ENCODE measurements around the gene SLC45A2.

The SLC45A2 gene

DNA sequence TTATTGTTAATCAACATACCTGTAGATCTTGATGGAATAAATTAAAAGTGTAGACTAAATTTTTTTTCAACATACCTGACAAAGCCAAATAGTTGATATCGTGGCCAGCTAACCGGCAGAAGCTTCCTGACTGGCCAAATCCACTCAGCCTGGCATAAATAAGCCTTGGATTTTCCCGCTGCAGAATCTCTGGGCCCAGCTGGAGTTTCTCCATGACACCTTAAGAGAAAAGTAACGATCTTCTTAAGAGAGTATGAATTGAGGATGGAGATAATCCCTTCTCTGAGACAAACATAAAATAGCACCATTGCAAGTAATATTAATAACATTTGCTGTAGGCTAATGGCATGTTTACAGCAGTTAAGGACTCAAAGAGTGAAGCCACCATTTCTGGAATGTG, 21.2 kb upstream of the SLC45A2 start:
- DNase-seq = no peak

DNA sequence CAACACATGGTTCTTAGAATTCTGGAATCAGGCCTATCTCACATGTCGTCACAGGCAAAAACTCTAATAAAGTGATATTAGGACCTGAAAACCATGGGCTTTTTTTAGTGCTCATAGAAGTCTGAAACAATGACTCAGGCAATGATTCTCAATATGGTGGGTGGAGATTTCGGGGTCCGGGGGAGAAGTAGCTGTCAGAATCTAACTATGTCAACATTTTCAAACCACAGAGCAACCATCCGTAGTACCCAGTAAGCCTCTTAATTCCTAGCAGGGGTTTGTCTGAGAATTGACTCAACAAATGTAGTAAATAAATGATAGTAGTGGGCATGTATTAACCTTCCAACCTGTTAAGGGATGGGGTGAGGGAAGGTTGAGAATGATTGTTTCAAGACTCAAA, 20.7 kb upstream of the SLC45A2 start:
- DNase-seq = no peak

DNA sequence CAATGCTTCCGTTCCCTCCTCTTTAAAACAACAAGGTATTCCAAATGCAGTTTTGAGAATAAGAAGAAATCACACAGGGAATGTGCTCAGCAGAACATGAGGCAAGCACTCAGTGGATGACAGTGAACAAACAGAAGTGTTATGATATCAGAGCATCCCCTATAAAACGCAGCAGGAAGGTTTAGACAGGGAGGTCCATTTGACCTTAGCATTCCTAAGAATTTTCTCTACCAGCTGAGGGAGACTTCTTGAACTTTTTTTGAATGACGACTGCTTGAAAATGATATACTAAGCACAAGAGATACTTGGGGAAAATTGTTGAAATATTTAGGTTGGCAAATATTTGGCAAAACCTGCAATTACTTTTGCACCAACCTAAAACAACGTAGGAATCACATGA, 19.4 kb upstream of the SLC45A2 start:
- DNase-seq = no peak

DNA sequence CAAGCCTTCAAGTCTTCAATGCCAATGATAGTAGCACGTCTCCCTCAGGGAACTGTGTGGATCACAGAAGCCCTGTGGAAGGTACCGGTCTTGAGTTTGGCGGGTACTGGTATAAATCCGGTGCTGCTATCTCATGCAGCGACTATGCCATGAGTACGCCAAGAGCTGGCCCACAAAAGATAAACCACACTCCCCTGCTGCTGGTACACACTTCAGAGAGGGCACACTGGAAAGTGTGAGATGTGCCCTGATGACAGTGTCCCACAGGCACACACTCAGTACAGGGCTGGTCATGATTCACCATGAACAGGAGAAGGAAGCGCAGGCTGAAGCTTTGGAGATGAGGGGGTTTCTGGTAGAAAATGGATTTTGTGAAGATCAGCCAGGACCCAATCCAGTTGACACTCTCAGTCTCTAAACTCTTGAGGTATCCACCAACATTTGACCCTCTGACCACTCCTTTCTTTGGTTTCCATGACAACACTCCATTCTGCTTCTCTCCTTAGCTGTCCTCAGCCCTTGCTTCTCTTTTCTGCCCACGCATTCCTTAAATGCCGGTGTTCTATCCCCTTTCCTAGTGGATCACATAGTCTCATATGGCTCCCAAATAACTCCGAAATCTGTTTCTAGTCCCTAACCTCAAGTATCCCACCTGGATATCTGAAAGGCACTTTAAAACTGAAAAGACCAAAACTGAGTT, 18.3 kb upstream of the SLC45A2 start:
- no peak for DNase-seq

DNA sequence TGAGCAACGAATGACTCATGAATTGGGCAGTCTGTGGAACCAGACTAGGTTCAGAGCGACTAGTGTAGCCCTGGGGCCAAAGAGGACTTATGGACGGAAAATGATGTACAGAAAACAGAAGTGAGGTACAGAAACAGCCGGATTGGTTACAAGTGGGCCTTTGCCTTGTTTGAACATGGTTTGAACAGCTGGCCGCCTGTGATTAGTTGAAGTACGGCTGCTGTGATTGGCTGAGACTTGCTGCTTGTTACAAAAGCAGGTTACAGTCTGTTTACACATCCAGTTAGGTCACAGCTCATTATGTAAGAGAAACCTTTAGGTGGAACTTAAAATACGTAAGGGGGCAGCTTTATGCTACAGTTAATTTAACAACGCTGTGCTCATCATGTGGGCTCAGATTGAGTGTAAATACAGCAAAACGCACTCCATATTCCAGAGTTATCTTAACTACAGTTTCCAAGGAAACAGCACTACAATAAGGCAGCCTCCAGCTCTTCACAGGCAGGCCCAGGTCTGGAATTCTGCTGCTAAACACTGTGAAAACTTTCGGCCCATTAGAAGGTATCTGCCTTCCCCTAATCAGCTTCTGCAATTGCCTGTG, 16.8 kb upstream of the SLC45A2 start:
- peak; percentile 86 for DNase-seq

DNA sequence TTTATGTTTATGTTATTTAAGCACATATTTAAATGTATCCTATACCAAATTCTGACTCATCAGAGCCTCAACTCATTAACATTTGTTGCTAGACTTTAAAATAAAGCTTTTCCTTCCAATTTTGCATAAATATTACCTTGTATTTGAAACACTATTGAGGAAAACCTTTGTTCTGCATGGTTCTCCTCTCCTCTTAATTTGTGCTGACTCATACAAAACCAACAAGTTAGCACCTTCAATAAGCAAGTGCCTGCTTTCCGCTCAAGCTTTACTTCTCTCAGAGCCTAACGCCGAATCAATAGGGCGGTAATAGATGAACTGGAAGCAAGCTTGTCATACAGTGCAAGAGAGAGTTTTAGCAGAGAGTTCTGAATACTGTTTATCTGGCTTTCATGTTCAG, 15.5 kb upstream of the SLC45A2 start:
- DNase-seq = no peak

DNA sequence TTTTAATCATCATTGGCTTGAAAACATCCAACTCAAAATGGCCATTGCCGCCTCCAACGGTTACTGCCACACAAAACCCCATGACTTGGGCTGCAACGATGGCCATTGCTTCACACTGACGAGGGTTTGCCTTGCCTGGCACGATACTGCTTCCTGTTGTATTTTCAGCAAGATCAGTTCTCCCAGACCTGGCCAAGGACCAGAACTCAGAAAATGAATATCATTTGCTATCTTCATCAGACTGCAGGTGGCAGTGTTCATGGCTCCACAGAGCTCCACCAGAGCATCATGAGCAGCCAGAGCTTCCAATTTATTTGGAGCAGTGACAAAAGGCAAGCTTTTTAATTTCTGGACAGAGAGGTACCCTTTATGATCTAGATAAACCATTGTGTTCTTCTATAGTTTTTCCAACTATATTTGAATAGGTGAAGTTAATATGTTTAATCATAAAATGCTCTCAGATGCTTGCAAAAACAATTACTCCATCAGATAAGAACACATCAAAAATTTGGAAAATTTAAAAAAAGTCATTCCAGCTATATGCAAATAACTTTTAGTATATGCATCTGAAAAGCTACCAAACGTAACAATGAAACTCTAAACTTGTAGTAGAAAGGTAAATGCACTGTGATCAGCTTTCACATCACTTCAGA, 13.0 kb upstream of the SLC45A2 start:
- DNase-seq = peak; percentile 57

DNA sequence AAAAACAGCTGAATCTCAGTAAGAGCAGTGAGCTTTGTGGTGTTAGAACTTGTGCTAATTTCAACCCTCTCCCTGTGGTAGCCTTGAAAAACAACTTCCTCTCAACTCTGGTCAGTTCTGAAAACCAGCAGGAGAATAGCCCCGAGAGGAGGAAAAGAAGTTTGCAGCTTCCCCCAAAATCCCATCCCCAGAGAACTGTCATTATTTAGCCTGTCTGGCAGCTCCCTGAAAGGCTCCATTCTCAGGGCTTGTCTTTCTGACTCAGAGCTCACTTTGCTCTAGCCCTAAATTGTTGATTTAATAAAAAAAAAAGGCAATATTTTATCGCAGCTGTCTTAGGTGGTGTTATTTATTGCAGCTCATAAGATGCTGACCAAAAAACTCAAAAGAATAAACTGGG, 11.4 kb upstream of the SLC45A2 start:
- no peak for DNase-seq

DNA sequence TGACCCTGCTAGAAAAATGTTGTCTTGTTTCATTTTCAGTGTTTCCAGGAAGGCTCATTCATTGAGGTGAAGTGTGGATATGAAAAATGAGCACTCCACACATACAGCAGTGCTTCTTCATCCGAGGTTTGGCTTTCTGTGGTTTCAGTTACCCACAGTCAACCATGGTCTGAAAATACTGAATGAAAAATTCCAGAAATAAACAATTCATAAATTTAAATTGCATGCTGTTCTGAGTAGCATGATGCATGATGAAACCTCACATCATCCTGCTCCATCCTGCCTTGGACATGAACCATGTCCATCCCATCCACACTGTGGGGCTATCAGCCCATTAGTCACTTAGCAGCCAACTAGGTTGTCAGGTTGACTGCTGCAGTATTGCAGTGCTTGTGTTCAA, 10.4 kb upstream of the SLC45A2 start:
- DNase-seq = no peak

DNA sequence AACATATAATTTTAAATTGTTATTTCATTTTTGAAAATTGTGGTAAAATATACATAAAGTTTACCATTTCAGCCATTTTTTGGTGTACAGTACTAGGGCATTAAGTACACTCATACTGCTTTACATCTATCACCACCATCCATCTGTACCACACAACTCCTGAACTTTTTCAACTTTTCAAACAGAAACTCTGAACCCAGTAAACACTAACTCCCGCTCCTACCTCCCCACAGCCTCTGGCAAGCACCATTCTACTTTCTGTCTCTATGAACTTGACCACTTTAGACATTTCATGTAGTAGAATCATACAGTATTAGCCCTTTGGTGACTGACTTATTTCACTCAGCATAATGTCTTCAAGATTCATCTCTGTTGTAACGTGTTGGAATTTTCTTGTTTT, 8.4 kb upstream of the SLC45A2 start:
- no peak for DNase-seq

DNA sequence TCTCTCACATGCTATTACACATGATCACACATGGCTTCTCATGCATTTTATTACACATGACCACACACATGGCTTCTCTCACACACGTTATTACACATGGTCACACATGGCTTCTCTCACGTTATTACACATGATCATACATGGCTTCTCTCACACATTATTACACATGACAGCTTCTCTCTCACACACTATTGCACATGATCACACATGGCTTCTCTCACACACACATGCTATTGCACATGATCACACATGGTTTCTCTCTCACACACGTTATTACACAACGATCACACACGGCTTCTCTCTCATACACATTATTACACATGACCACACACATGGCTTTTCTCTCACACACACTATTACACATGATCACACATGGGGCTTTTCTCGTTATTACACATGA, 954 bp upstream of the SLC45A2 start:
- DNase-seq = no peak

DNA sequence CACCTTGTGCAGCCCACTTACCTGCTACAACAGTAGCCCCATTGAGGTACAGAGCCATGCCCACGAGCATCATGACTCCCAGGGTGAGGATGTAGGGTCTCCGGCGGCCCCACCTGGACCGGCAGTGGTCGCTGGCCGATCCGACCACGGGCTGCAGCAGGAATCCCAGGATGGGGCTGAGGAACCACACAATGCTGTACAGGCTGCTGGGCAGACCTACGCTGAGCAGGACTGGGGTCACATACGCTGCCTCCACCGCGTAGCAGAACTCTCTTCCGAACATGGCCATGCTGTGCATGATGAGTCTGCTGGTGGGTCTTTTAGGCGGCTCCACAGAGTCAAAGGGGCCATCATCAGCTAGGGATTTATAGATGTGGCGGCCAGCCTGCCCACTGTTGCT, 315 bp downstream of the SLC45A2 start:
- no peak for DNase-seq

DNA sequence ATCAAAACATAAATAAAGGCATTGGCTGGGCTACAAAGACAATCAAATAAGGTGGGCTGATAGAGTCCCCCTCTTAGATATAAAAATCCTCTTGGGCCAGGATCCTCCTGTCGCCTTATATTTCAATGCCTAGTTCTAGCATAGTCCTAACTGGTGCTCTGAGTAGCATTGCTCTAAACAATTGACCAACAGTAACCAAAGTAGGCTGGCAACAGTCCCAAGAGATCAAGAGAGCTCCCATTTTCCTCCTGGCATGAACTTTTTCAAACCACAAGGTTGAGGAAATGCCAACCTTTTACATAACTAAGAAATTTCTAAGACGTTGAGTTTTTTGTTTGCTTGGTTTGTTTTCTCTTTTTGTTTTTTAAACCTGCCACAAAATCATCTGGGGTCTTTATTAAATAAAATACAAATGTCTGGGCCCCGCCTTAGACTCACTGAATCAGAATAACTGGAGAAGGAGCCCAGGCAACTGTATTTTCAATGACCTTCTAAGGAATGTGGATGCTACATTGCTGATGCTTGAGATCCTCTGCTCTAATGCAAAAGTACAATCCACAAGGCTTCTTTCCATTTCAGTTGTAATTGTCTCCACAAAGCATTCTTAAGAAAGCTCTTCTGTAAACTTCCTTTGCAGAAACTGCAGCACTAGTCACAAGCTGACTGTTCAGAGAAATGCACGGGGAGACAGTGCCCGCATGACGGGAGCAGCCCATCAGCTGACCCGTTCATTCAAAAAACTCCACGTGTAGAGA, 2.9 kb downstream of the SLC45A2 start:
- DNase-seq = no peak

DNA sequence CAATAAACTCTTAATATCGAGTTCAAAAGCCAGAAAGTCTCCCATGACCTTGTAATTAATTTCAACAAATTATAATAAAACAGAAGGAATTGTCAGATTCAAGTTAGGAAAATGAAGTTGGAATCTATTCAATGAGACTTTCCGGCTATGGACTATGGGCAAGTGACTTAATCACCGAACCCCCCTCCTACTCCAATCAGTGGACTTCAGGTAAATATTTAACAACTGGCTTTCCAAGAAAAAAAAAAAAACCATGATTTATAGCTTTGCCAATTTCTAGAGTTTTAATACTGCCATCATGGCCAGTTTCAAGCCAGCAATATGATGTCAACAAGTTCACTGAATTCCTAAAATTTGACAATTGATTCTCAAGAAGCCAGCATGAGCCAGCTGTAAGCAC, 4.5 kb downstream of the SLC45A2 start:
- no peak for DNase-seq

DNA sequence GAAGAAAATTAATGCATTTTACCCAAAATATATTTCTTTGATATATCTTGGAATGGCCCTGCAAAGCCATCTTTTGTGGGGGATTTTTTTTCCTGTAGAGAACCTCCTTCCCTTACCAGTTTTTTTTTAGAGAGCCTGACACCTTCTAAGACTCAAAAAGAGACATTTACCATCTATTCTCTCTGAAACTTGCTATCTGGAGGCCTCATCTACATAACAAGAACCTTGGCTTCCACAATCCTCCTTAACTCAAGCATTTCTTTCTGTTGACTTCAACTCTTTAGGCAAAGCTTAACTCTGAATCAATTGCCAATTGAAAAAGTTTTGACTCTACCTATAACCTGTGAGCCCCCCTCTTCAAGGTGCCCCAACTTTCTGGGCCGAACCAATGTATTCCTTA, 6.2 kb downstream of the SLC45A2 start:
- DNase-seq = no peak

DNA sequence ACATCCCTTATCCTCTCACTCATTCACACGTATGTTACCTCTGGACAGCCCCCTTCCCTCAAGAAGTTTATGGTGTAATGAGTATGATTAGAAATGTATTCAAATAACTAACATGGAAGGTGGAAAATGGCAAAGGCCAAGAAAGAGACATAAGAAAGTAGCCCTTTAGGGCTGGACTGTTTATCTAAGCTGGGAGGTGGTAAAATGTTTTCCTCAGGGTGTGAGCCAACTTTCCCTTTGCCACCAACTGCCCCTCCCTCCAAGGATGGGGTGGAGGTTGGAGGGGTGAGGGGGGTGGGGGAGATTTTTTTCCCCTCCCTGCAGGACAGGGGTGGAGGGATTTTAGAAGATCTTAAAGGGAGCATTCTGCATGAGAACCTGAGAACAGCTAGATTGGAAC, 8.2 kb downstream of the SLC45A2 start:
- DNase-seq = no peak

DNA sequence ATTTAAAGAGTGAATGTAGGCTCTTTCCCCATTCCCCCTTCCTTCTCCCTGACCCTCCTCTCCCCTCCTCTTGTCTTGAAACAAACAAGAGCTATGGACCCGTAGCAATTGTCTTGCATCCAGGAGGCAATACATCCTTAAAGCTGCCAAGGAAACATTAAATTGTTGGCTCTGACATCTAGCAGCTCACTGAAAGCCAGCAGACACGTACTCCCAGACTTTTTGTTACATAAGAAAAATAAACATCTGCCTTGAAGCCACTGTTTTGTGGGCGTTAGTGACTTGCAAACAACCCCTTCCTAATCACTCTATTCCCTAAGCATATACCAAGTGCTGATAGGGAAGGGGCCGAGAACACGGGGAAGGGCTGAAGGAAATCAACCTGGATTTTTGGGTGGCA, 8.6 kb downstream of the SLC45A2 start:
- DNase-seq = no peak

DNA sequence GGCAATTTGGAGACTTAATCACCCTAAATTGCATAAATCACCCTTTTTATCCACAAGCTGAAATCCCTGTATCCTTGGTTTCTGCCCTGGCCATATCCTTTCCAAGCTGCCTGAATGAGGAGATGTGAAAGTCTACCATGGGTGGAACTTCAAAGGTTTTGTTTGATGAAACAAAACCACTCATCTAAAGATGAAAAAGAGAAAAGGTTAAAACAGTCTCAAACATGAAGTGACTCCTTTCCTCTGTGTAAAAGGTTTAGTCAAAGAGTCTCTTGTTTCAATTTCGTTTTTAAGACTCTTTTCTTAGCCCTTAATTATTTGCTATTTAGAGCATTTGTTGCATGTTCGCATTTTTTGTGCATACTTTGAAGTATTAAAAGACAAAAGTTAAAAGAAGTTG, 11.2 kb downstream of the SLC45A2 start:
- DNase-seq = no peak

DNA sequence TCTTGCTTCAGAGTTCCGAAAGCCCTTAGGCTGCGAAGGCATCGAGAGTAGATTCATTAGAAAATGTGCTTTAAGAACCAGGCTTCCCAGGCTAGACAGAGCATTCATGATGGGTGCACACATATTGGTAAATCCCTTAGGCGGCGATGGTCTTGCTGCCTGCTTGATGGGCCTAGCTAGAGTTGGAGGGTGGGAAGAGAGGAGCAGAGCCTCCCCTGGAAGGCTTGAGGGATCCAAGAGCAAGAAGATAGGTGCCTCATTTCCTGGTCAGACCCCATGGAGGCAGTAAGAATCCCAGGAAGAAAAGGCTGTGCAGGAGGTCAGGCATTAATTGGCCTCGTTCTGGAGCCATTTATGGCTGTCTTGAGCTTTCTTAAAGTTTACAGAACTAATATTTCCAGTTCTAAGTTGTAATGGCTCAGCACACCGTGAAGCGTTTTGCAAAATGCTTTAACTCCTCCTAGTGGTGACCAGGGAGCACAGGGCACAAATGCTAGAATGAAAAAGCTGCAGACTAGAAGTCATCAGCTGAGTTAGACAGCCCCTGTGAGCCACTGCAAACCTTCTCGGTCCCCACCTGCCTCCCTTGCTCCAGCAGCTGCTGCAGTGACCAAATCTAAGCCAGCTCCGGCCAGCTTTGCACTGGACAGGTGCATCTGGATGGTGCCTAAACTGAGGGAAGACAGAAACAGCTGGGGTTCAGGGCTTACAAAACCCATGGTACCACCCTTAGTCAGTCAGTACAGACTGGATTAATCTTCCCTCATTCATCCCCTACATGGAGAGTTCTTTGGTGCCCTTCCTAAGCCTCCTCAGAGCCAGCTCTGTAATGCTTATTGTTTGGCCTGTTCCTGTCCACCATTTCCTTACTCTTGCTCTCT, 14.7 kb downstream of the SLC45A2 start:
- no peak for DNase-seq

DNA sequence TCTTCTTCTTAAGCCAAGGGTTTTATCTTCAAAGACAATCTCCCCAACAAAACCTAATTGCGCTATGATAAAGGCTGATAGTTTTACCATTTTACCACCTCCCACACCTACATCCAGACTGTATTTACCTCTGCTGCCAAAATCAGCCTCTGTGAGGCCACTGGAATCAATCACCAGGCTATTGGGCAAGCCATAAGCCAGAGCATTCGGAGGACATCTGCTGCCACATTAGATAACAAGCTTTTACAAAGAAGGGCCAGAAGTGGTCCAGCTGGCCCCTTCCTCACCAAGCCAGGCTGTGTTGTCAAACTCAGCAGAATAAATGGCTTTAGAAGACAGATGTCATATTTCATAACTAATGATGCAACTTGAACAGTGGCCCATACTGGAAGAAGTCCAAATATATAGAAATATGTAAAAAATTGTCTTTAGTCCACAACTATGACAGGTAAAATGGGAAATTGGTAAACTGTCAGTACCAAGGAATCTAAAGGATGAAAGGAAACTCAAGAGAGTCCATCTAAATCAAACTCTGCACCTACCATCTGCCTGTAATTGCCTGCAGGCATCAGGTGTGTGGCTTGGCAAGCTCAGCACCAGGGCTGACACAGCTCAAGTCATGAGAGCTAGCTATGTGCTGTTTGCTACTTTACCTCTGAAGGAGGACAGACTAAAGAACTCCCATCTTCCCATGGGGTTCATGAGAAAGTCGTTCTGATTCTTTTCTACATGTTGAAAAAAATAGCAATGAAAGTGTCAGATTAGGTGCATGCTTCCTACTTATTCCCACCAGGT, 16.1 kb downstream of the SLC45A2 start:
- no peak for DNase-seq

DNA sequence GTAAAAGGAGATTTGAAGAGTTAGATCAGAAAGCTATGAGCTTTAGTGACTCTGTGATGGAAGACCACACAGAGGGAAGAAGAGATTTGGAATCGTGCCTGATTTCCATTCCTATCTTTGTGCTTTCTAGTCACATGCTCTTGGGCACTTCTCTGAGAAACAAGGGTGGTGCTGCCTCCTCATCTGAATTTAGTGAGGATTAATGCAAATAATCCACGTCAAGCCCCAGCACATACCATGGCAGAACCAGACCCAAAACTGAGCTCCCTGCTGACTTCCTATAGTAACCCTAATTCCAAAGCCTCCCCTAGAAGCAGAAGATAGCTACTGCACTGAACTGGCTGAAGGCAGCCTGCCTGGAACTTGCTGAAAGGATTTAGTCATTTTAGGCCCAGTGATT, 17.7 kb downstream of the SLC45A2 start:
- no peak for DNase-seq

DNA sequence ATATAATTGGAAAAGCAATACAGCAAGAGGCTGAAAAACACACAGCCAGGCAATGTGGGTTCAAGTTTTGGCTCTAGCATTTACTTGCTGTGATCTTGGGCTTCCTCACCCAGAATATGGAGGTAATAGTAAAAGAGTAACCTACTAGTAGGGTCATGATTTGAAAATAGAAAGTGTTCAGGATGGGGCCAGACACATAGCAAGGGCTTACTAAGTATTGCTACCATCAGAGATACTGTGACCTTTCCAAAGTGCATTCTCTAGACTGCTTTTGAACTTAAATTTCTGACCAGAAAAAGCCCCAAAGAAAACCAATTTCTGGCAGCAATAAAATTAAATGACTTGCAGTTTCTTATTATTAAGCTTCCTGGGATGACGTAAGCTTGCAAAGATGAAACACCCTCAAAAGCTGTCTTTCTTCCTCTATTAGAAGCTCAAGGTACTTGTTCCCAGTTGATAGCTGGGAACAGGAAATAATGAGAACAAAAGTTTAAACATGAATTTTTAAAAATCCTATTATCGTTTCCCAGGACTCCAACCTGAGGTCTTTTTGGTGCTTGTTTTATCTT, 20.3 kb downstream of the SLC45A2 start:
- no peak for DNase-seq
